BJ (cell line): ENCODE data around the gene PDZD2. TPM values are rescaled to one million over a fixed set of nuclear protein-coding genes. Genes with fewer than 3 reads are reported as not detected.

Experiments
- CTCF ChIA-PET: fragments of 350-600 bp; formaldehyde crosslinking; extraction: SDS; loops from one replicate; lab custom pipeline; 2021; ENCODE audit warnings: antibody characterized with exemption, inconsistent platforms; lab: Yijun Ruan, JAX
- POLR2A ChIA-PET: fragments of 300-600 bp; sonication (Branson Sonifier 250); formaldehyde crosslinking; extraction: SDS; loops from one replicate; lab custom pipeline; 2021; ENCODE audit warnings: antibody characterized with exemption; lab: Charles Lee
- DNase-seq: peaks from one replicate; pipeline ENCODE4 v3.0.0-alpha.2; 2011; ENCODE audit warnings: low read depth
- H3K27me3 ChIP-seq: 2 replicates; pipeline ENCODE4 v1.6.0; 2011; ENCODE audit warnings: low read length; ENCODE audit not compliant: control insufficient read depth, insufficient read depth
- H3K36me3 ChIP-seq: 2 replicates; pipeline ENCODE4 v1.5.1; 2011; ENCODE audit warnings: low read length; ENCODE audit not compliant: control insufficient read depth, insufficient read depth
- H3K4me3 ChIP-seq: 2 replicates; pipeline ENCODE4 v1.5.1; 2011; ENCODE audit warnings: low read depth, mild to moderate bottlenecking, control low read depth, low read length
- CTCF ChIP-seq: IDR thresholded peaks from 2 replicates; pipeline ENCODE4 v1.5.1; 2011; ENCODE audit warnings: low read depth, mild to moderate bottlenecking, control low read depth, inconsistent platforms, low read length, moderate library complexity; ENCODE audit not compliant: insufficient read depth
- polyA plus RNA-seq: library from polyadenylated mRNA; depleted of rRNA; stranded (reverse); fragments of >200 nt; gene quantifications from 2 replicates; pipeline ENCODE4 v1.2.3, GENCODE V29; 2011; rRNA removed
- small RNA-seq: library from RNA; depleted of rRNA; stranded (forward); fragments of <200 nt; gene quantifications from one replicate; pipeline ENCODE3, GENCODE V24; 2012; ENCODE audit warnings: low replicate concordance, low read depth; ENCODE audit not compliant: insufficient read length

Gene PDZD2
- polyA plus RNA-seq, 1 experiment, result 0.06 TPM

GRCh38 chr5:32159328-32160072 lies 520.6 kb downstream of the PDZD2 start:
- ChIA-PET CTCF (no interaction called here), POLR2A (no interaction called here)
- no peak for DNase-seq

GRCh38 chr5:32160228-32160627 lies 521.3 kb downstream of the PDZD2 start:
- DNase-seq, result no peak
- no peak for TF ChIP-seq CTCF
- POLR2A ChIA-PET, result no interaction called here
- Histone ChIP-seq H3K36me3 (peaks cover 1% of the 10 kb centered on the region), H3K27me3 (no peaks in the 10 kb centered on the region), H3K4me3 (no peak overlapping the region)
- CTCF ChIA-PET, result no interaction called here

More at GRCh38 chr5:32159328-32160072, 520.6 kb downstream of the PDZD2 start:
- Histone ChIP-seq H3K4me3 (no peak overlapping the region), H3K27me3 (no peaks in the 10 kb centered on the region), H3K36me3 (peaks cover 1% of the 10 kb centered on the region)
- no peak for TF ChIP-seq CTCF

Small RNA genes lying within 50 kb of the gene (small RNA-seq; reads per million reads assigned to genes)
- gene AC025458.1 (not detected), gene MIR4279 (not detected), gene RF00019 (not detected), gene RNU6-358P (not detected), gene RNU6-363P (not detected), gene RNU6-760P (not detected)

Other genes starting within 250 kb of the PDZD2 start
- 27.6 and 42.5 TPM in 2 replicates for gene DROSHA, start 107.0 kb upstream of the PDZD2 start, polyA plus RNA-seq
- gene C5orf22, start 106.8 kb upstream of the PDZD2 start, polyA plus RNA-seq, result 9.8 and 19.8 TPM in 2 replicates